GM12892 (cell line): Measurements from ENCODE around the gene PIGBOS1.
A peak's percentile ranks its signal among the peaks of the same experiment; 100 is the strongest.
"Not testable (repeated sequence)": the region's sequence is repeated elsewhere in the genome, so short reads cannot be mapped to it uniquely, and the experiment has no call there.

Source experiments
- DNase-seq: peaks from one replicate; pipeline ENCODE4 v3.0.0; 2011; ENCODE audit not compliant: insufficient read length
- FAIRE-seq: peaks from 2 replicates; lab custom pipeline; 2011; peaks lifted over from hg19 to GRCh38; lab: Jason Lieb, UNC
- POLR2A ChIP-seq: IDR thresholded peaks from 2 replicates; pipeline ENCODE4 v1.6.1; 2011; ENCODE audit warnings: low read depth, low read length, control low read depth
- POLR2AphosphoS5 ChIP-seq: IDR thresholded peaks from 2 replicates; pipeline ENCODE4 v1.6.1; 2011; ENCODE audit warnings: low read depth, low read length, control low read depth
- TAF1 ChIP-seq: IDR thresholded peaks from 2 replicates; pipeline ENCODE4 v1.6.1; 2011; ENCODE audit warnings: low read depth, mild to moderate bottlenecking, control low read depth, low read length, borderline replicate concordance

Gene PIGBOS1

GRCh38 chr15:55343168-55343567, 24.2 kb upstream of the PIGBOS1 start:
- DNase-seq: no peak
- no peak for TF ChIP-seq POLR2A
- FAIRE-seq: no peak

- FAIRE-seq: no peak
- TF ChIP-seq TAF1 (no peak), POLR2AphosphoS5 (no peak), POLR2A (no peak)
- no peak for DNase-seq
These were observed 18.2 kb upstream of the PIGBOS1 start for GRCh38 chr15:55337160-55337559.

- TF ChIP-seq POLR2AphosphoS5: no peak
- no peak for TF ChIP-seq TAF1
- TF ChIP-seq POLR2A: no peak
- DNase-seq (no peak), FAIRE-seq (peak; percentile 9)
These were observed 16.1 kb upstream of the PIGBOS1 start for GRCh38 chr15:55334997-55335396.

- FAIRE-seq (no peak), DNase-seq (no peak)
- TF ChIP-seq POLR2AphosphoS5 (no peak), TAF1 (no peak), POLR2A (no peak)
These were observed 15.4 kb upstream of the PIGBOS1 start for GRCh38 chr15:55334371-55334770.

GRCh38 chr15:55327387-55327786, 8.5 kb upstream of the PIGBOS1 start:
- FAIRE-seq (no peak), DNase-seq (no peak)
- TF ChIP-seq POLR2AphosphoS5 (no peak), TAF1 (no peak), POLR2A (no peak)

GRCh38 chr15:55322467-55322866, 3.5 kb upstream of the PIGBOS1 start:
- no peak for DNase-seq
- no peak for FAIRE-seq
- TF ChIP-seq TAF1: no peak
- TF ChIP-seq POLR2AphosphoS5: no peak
- no peak for TF ChIP-seq POLR2A

- FAIRE-seq: no peak
These were observed 2.0 kb upstream of the PIGBOS1 start for GRCh38 chr15:55320963-55321362.

GRCh38 chr15:55320238-55320550, 1.3 kb upstream of the PIGBOS1 start:
- no peak for DNase-seq
- TF ChIP-seq TAF1: no peak
- TF ChIP-seq POLR2A: no peak
- TF ChIP-seq POLR2AphosphoS5: no peak
- no peak for FAIRE-seq

More at GRCh38 chr15:55320963-55321362, 2.0 kb upstream of the PIGBOS1 start:
- TF ChIP-seq TAF1 (no peak), POLR2A (no peak), POLR2AphosphoS5 (no peak)
- DNase-seq: no peak

- TF ChIP-seq POLR2AphosphoS5 (no peak), POLR2A (no peak), TAF1 (no peak)
- DNase-seq (no peak), FAIRE-seq (no peak)
These were observed 764 bp upstream of the PIGBOS1 start for GRCh38 chr15:55319537-55320237.

GRCh38 chr15:55302801-55303200, 16.1 kb downstream of the PIGBOS1 start:
- DNase-seq, FAIRE-seq: not testable (repeated sequence)

- no peak for TF ChIP-seq POLR2A
- no peak for FAIRE-seq
- DNase-seq: no peak
These were observed 21.6 kb downstream of the PIGBOS1 start for GRCh38 chr15:55297315-55297714.

- DNase-seq (peak; percentile 64), FAIRE-seq (peak; percentile 48)
- TF ChIP-seq POLR2AphosphoS5: no peak
- TF ChIP-seq POLR2A: no peak
- TF ChIP-seq TAF1: no peak
These were observed 28.3 kb downstream of the PIGBOS1 start for GRCh38 chr15:55290528-55291057.

GRCh38 chr15:55289746-55290527, 29.0 kb downstream of the PIGBOS1 start, which contains the start of gene RAB27A:
RAB27A (minus strand) TSS chr15:55289813; CDS start chr15:55234934, 54,879 bp downstream.
- DNase-seq (peak; percentile 67), FAIRE-seq (peak; percentile 76)
- TF ChIP-seq POLR2A (peak; percentile 44; the same call in 1 of the 2 replicates), TAF1 (0 out of 2 replicates have a peak, but pooled peaks have one; percentile 10), POLR2AphosphoS5 (no peak)
